Endothelial cell of umbilical vein (primary cell): Measurements from ENCODE around the gene KCNAB2. TPM values are rescaled to one million over a fixed set of nuclear protein-coding genes. Genes with fewer than 3 reads are reported as not detected.

ENCODE experiments used
- BruUV-seq: library from RNA; stranded (reverse); fragments of 400-500 nt; replicated peaks from 2 replicates; lab custom pipeline; 2021; lab: Mats Ljungman, UMichigan
- CTCF ChIA-PET: fragments of 300-600, 350-600 bp; sonication (Branson Sonifier 250); formaldehyde crosslinking; loops from one replicate; lab custom pipeline; 2021; ENCODE audit warnings: antibody characterized with exemption, inconsistent platforms; lab: Charles Lee
- POLR2A ChIA-PET: fragments of 300-600, 350-600 bp; sonication (Branson Sonifier 250); formaldehyde crosslinking; loops from one replicate; lab custom pipeline; 2021; ENCODE audit warnings: antibody characterized with exemption, inconsistent platforms; lab: Charles Lee
- DNase-seq: peaks from one replicate; pipeline ENCODE4 v3.0.0-alpha.2; 2011; ENCODE audit warnings: low read depth, low spot score
- FAIRE-seq: peaks from 2 replicates; lab custom pipeline; 2011; peaks lifted over from hg19 to GRCh38; lab: Jason Lieb, UNC
- H2AFZ ChIP-seq: 2 replicates; pipeline ENCODE4 v1.6.0; 2012; ENCODE audit warnings: low read depth, low read length, control low read depth, inconsistent platforms
- H3K27ac ChIP-seq: 2 replicates; pipeline ENCODE4 v1.5.1; 2011; ENCODE audit warnings: low read depth, mild to moderate bottlenecking, control low read depth, low read length, moderate library complexity; ENCODE audit not compliant: insufficient read depth
- H3K27me3 ChIP-seq, 2 experiments: 2 replicates each; pipeline versions ENCODE4 v1.6.0 to v1.6.1; 2011; ENCODE audit warnings: low read length in 2 of 2, mixed read lengths in 1 of 2; ENCODE audit not compliant: control insufficient read depth in 2 of 2, insufficient read depth in 2 of 2
- H3K36me3 ChIP-seq, 2 experiments: 2 replicates in 1 of 2; 3 replicates in 1 of 2; pipeline ENCODE4 v1.5.1; 2011; ENCODE audit warnings: low read length in 2 of 2, mild to moderate bottlenecking in 1 of 2, moderate library complexity in 1 of 2; ENCODE audit not compliant: control insufficient read depth in 2 of 2, insufficient read depth in 2 of 2; ENCODE audit errors: extremely low read depth in 1 of 2
- H3K4me1 ChIP-seq: 3 replicates; pipeline ENCODE4 v1.5.1; 2011; ENCODE audit warnings: mild to moderate bottlenecking, low read length; ENCODE audit not compliant: control insufficient read depth, insufficient read depth; ENCODE audit errors: extremely low read depth
- H3K4me2 ChIP-seq: 2 replicates; pipeline ENCODE4 v1.6.1; 2011; ENCODE audit warnings: low read length, control low read depth, mixed read lengths; ENCODE audit not compliant: insufficient read depth
- H3K4me3 ChIP-seq, 3 experiments: fragments of 200-600 bp in 1 of 3; sonication (generic), shearing (Covaris generic) in 1 of 3; replicated peaks in 1 of 3; 2 replicates each; pipeline ENCODE4 v1.5.1; 2011 to 2016; ENCODE audit warnings: control low read depth in 3 of 3, low read length in 3 of 3, mild to moderate bottlenecking in 2 of 3, inconsistent platforms in 1 of 3, low read depth in 1 of 3, moderate library complexity in 1 of 3; ENCODE audit not compliant: insufficient read depth in 1 of 3
- H3K79me2 ChIP-seq: 2 replicates; pipeline ENCODE4 v1.6.0; 2012; ENCODE audit warnings: low read length, inconsistent platforms; ENCODE audit not compliant: control insufficient read depth, insufficient read depth
- H3K9ac ChIP-seq: replicated peaks from 2 replicates; pipeline ENCODE3; 2011; ENCODE audit warnings: low read length, control low read depth; ENCODE audit not compliant: insufficient read depth; ENCODE audit errors: extremely low read depth
- H3K9me1 ChIP-seq: replicated peaks from 3 replicates; pipeline ENCODE4 v1.6.0; 2011; ENCODE audit warnings: mild to moderate bottlenecking, low read length; ENCODE audit not compliant: control insufficient read depth, insufficient read depth; ENCODE audit errors: extremely low read depth
- H3K9me3 ChIP-seq: replicated peaks from 2 replicates; pipeline ENCODE4 v1.5.1; 2012; ENCODE audit warnings: low read length, inconsistent platforms; ENCODE audit not compliant: control insufficient read depth, insufficient read depth
- H4K20me1 ChIP-seq: replicated peaks from 2 replicates; pipeline ENCODE3; 2011; ENCODE audit warnings: mild to moderate bottlenecking, low read length; ENCODE audit not compliant: control insufficient read depth, insufficient read depth; ENCODE audit errors: extremely low read depth
- CTCF ChIP-seq, 2 donors: IDR thresholded peaks; 1 replicate in 1 of 2; 2 replicates in 1 of 2; pipeline ENCODE4 v1.5.1; 2011; ENCODE audit warnings: low read length in 2 of 2, mild to moderate bottlenecking in 2 of 2, moderate library complexity in 2 of 2, control low read depth in 1 of 2, inconsistent platforms in 1 of 2, low read depth in 1 of 2; ENCODE audit not compliant: insufficient read depth in 1 of 2; ENCODE audit errors: extremely low read depth in 1 of 2
- EZH2 ChIP-seq: IDR thresholded peaks from 2 replicates; pipeline ENCODE4 v1.6.1; 2012; ENCODE audit warnings: borderline replicate concordance, low read depth, mild to moderate bottlenecking, moderate library complexity, low read length, inconsistent platforms; ENCODE audit not compliant: severe bottlenecking
- FOS ChIP-seq: IDR thresholded peaks from 2 replicates; pipeline ENCODE4 v1.6.1; 2011; ENCODE audit warnings: mild to moderate bottlenecking, low read length, moderate library complexity, borderline replicate concordance; ENCODE audit not compliant: insufficient read depth
- GATA2 ChIP-seq: IDR thresholded peaks from 2 replicates; pipeline ENCODE4 v1.7.0; 2011; ENCODE audit warnings: low read depth, mild to moderate bottlenecking, moderate library complexity, mixed read lengths, low read length; ENCODE audit not compliant: insufficient read length, insufficient read depth
- JUN ChIP-seq: IDR thresholded peaks from 2 replicates; pipeline ENCODE4 v1.6.1; 2011; ENCODE audit warnings: borderline replicate concordance, low read depth; ENCODE audit not compliant: insufficient read length, insufficient read depth
- MAX ChIP-seq: IDR thresholded peaks from 2 replicates; pipeline ENCODE4 v1.6.1; 2011; ENCODE audit not compliant: insufficient read depth, insufficient read length
- MYC ChIP-seq: IDR thresholded peaks from one replicate; pipeline ENCODE4 v1.6.1; 2011; ENCODE audit warnings: mild to moderate bottlenecking, low read depth, low read length
- POLR2A ChIP-seq: IDR thresholded peaks from 2 replicates; pipeline ENCODE4 v1.6.1; 2012; ENCODE audit warnings: low read depth, mild to moderate bottlenecking, control low read depth, low read length
- POLR2AphosphoS5 ChIP-seq: IDR thresholded peaks from 2 replicates; pipeline ENCODE4 v1.6.1; 2012; ENCODE audit warnings: low read depth, mild to moderate bottlenecking, control low read depth, low read length, moderate library complexity; ENCODE audit not compliant: insufficient read depth
- dilution Hi-C: fragments of 300-500 bp; cut with MboI; formaldehyde crosslinking; loops from one replicate; pipeline ENCODE4 v1.15.0; 2019; ENCODE audit warnings: low sequenced_read_pairs; ENCODE audit not compliant: extremely low pct_ligation_motif_present
- intact Hi-C: fragments of 100-400 bp; cut with micrococcal nuclease; formaldehyde crosslinking; loops from one replicate; pipeline ENCODE4 v1.10.0; 2022
- polyA plus RNA-seq, 4 experiments: library from polyadenylated mRNA; depleted of rRNA in 3 of 4; stranded (reverse) in 3 of 4; unstranded in 1 of 4; fragments of >200 nt; gene quantifications; 2 replicates each; pipeline versions ENCODE4 v1.2.1 to v1.2.3, GENCODE V29; 2011 to 2012; ENCODE audit warnings: missing spikeins in 1 of 4
- total RNA-seq: library from RNA; stranded (reverse); gene quantifications from 2 replicates; pipeline ENCODE4 v1.2.3, GENCODE V29; 2021

The KCNAB2 gene
- total and polyA plus RNA-seq, 2 donors (not counting 3 experiments of a cell fraction or from before 2014, with no cell fraction given) = 2.4 to 3.8 TPM

GRCh38 chr1:6086358-6086757 lies 40.7 kb downstream of the KCNAB2 start:
- Histone ChIP-seq H3K27ac (no peak overlapping the region), H3K36me3 (no peaks in the 10 kb centered on the region), H2AFZ (no peak overlapping the region), H3K4me2 (no peak overlapping the region), H4K20me1 (no peaks in the 10 kb centered on the region), H3K27me3 (no peaks in the 10 kb centered on the region), H3K79me2 (no peaks in the 10 kb centered on the region), H3K4me3 (no peak overlapping the region), H3K4me1 (no peaks in the 10 kb centered on the region), H3K9me3 (no peaks in the 10 kb centered on the region), H3K9me1 (no peaks in the 10 kb centered on the region), H3K9ac (no peak overlapping the region)
- ChIA-PET CTCF (no interaction called here), POLR2A (no interaction called here)
- dilution Hi-C loops = no loop called here
- intact Hi-C loops = no loop called here
- FAIRE-seq (no peak), DNase-seq (no peak)
- TF ChIP-seq MAX = no peak
- no peak for TF ChIP-seq POLR2A
- TF ChIP-seq CTCF (IDR thresholded peaks at IDR 0.05; ENCODE audit: extremely low read depth in 1 of 2, insufficient read depth in 1 of 2, low read depth in 1 of 2, low read length in 2 of 2) = no peak
- TF ChIP-seq FOS = no peak
- no peak for TF ChIP-seq MYC
- no peak for TF ChIP-seq GATA2
- no TSS peak for BruUV-seq

GRCh38 chr1:6086762-6087376 lies 41.2 kb downstream of the KCNAB2 start:
- intact Hi-C loops (no loop called here), dilution Hi-C loops (no loop called here)
- H3K9me3 ChIP-seq = no peaks in the 10 kb centered on the region
- CTCF ChIA-PET = no interaction called here
- FAIRE-seq (no peak), DNase-seq (no peak)
- H3K79me2 ChIP-seq = no peaks in the 10 kb centered on the region
- no peaks in the 10 kb centered on the region for H3K4me1 ChIP-seq
- no peak overlapping the region for H3K27ac ChIP-seq
- BruUV-seq = no TSS peak
- no peaks in the 10 kb centered on the region for H3K27me3 ChIP-seq
- H3K9me1 ChIP-seq = no peaks in the 10 kb centered on the region
- no peak overlapping the region for H3K4me2 ChIP-seq
- TF ChIP-seq JUN = no peak
- no peak for TF ChIP-seq FOS
- TF ChIP-seq MAX = no peak
- no peak for TF ChIP-seq MYC
- no peak for TF ChIP-seq POLR2A
- TF ChIP-seq CTCF (IDR thresholded peaks at IDR 0.05; ENCODE audit: extremely low read depth in 1 of 2, insufficient read depth in 1 of 2, low read depth in 1 of 2, low read length in 2 of 2) = no peak
- TF ChIP-seq GATA2 = no peak
- no peak for TF ChIP-seq POLR2AphosphoS5
- no peak for TF ChIP-seq EZH2
- H4K20me1 ChIP-seq = no peaks in the 10 kb centered on the region
- POLR2A ChIA-PET = no interaction called here
- H3K4me3 ChIP-seq = no peak overlapping the region
- no peak overlapping the region for H2AFZ ChIP-seq
- H3K36me3 ChIP-seq = no peaks in the 10 kb centered on the region
- H3K9ac ChIP-seq = no peak overlapping the region
